ENCODE results near the gene ARHGAP26.

DNA sequence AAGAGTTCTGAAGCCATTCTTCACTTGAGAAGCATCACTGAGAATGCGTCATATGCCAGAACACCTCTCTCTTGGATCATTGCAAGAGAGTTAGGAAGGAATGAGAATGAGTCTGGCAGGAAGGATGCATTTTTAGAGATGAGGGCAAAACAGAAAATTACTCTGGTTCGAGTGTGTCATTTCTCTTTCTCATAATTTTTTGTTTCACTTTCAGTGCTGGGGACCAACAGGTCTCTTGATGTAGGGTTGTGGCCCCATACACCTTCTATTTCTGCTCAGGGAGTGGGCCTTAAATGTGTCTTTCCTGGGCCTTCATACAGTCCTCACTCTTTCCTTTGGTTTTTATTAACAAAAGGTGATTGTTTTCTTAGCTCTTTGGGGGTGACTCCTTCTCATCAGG lies 330.9 kb downstream of the ARHGAP26 start:
- no peak for TF ChIP-seq POLR2A (IDR thresholded peaks at IDR 0.05)
- TF ChIP-seq POLR2AphosphoS5 (IDR thresholded peaks at IDR 0.05) = no peak
- TF ChIP-seq, protein P1, sequence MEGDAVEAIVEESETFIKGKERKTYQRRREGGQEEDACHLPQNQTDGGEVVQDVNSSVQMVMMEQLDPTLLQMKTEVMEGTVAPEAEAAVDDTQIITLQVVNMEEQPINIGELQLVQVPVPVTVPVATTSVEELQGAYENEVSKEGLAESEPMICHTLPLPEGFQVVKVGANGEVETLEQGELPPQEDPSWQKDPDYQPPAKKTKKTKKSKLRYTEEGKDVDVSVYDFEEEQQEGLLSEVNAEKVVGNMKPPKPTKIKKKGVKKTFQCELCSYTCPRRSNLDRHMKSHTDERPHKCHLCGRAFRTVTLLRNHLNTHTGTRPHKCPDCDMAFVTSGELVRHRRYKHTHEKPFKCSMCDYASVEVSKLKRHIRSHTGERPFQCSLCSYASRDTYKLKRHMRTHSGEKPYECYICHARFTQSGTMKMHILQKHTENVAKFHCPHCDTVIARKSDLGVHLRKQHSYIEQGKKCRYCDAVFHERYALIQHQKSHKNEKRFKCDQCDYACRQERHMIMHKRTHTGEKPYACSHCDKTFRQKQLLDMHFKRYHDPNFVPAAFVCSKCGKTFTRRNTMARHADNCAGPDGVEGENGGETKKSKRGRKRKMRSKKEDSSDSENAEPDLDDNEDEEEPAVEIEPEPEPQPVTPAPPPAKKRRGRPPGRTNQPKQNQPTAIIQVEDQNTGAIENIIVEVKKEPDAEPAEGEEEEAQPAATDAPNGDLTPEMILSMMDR (IDR thresholded peaks at IDR 0.05 in 8 of 11, conservative IDR thresholded peaks at IDR 0.05 in 3 of 11) = no peak
